Activated naive CD4-positive, alpha-beta T cell treated with anti-CD3 and anti-CD28 coated beads, Interleukin-2, amount 50 U/mL, for 24 hours (primary cell): Measurements from ENCODE around the gene G6PC3.

Experiments
- H3K27ac Mint-ChIP-seq: one replicate; pipeline ENCODE4 v1.8.0; 2021; ENCODE audit warnings: mild to moderate bottlenecking, mixed read lengths
- H3K27me3 Mint-ChIP-seq: one replicate; pipeline ENCODE4 v1.8.0; 2021; ENCODE audit warnings: mixed read lengths
- H3K36me3 Mint-ChIP-seq: one replicate; pipeline ENCODE4 v1.8.0; 2021; ENCODE audit warnings: mixed read lengths
- H3K4me1 Mint-ChIP-seq: one replicate; pipeline ENCODE4 v1.8.0; 2021; ENCODE audit warnings: mixed read lengths
- H3K4me3 Mint-ChIP-seq: one replicate; pipeline ENCODE4 v1.8.0; 2021; ENCODE audit warnings: mild to moderate bottlenecking, mixed read lengths
- H3K9me3 Mint-ChIP-seq: one replicate; pipeline ENCODE4 v1.8.0; 2021; ENCODE audit warnings: mixed read lengths

Gene G6PC3

DNA sequence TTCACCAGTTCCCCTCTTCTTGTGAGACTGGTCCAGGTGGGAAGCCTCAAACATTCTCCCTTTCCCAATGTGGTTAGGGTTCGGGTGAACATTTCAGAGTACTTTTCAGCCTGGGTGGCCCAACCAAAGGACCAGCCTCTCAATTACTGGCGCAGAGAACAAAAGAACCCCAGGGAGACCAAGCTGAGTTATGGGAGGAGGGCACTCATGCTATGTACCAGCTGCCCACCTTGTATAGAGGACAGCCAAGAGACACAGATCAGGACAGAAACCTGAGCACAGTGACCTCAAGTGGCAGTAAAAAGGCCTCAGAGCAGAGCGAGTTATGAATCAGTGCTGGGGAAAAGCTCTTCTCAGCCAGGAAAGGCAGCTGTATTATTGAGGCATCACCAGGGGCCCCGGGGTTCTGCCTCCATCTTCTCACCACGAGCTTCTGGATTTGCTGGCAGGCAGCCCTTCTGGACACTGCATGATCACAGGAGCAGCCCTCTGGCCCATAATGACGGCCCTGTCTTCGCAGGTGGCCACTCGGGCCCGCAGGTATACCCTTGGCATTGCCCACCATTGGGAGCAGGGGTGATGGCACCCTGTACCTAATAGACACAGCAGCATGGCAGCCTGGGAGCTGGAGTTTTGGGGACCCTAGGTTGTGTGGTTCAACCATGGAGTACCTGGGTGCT, 3.8 kb downstream of the G6PC3 start:
- Mint-ChIP-seq H3K4me1 (peaks cover 30% of the 10 kb centered on the region), H3K9me3 (no peaks in the 10 kb centered on the region), H3K27ac (no peak overlapping the region), H3K27me3 (no peaks in the 10 kb centered on the region), H3K36me3 (peaks cover 4% of the 10 kb centered on the region), H3K4me3 (no peak overlapping the region)

DNA sequence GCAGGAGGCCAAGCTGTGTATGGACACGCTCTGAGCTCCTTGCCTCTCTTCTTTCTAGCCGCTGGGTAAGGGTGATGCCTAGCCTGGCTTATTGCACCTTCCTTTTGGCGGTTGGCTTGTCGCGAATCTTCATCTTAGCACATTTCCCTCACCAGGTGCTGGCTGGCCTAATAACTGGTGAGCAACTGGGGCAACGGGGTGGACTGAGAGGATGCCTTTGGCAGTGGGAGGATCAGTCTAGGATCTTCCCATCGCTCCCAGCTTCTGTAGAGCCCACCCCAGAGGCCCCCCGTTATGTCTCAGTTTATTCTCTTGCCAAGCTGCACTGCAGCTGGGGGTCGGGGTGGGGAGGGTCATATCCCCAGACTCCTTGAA, 4.4 kb downstream of the G6PC3 start:
- Mint-ChIP-seq H3K4me1 (peaks cover 29% of the 10 kb centered on the region), H3K9me3 (no peaks in the 10 kb centered on the region), H3K27me3 (no peaks in the 10 kb centered on the region), H3K36me3 (peaks cover 4% of the 10 kb centered on the region), H3K27ac (no peak overlapping the region), H3K4me3 (no peak overlapping the region)

DNA sequence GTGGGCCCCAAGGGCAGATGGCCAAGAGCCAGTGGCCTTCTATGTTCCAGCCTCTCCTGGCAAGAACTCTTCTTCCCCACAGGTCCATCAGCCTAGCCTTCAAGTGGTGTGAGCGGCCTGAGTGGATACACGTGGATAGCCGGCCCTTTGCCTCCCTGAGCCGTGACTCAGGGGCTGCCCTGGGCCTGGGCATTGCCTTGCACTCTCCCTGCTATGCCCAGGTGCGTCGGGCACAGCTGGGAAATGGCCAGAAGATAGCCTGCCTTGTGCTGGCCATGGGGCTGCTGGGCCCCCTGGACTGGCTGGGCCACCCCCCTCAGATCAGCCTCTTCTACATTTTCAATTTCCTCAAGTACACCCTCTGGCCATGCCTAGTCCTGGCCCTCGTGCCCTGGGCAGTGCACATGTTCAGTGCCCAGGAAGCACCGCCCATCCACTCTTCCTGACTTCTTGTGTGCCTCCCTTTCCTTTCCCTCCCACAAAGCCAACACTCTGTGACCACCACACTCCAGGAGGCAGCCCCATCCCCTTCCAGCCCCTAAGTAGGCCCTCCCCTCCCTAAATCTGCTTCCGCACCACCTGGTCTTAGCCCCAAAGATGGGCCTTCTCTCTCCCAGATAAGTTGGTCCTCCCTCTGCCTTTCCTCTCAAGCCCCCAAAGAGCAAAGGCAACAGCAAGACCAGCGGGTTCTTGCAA, 5.2 kb downstream of the G6PC3 start:
- Mint-ChIP-seq H3K9me3 (no peaks in the 10 kb centered on the region), H3K27ac (no peak overlapping the region), H3K36me3 (peaks cover 5% of the 10 kb centered on the region), H3K27me3 (no peaks in the 10 kb centered on the region), H3K4me1 (peaks cover 22% of the 10 kb centered on the region), H3K4me3 (no peak overlapping the region)

DNA sequence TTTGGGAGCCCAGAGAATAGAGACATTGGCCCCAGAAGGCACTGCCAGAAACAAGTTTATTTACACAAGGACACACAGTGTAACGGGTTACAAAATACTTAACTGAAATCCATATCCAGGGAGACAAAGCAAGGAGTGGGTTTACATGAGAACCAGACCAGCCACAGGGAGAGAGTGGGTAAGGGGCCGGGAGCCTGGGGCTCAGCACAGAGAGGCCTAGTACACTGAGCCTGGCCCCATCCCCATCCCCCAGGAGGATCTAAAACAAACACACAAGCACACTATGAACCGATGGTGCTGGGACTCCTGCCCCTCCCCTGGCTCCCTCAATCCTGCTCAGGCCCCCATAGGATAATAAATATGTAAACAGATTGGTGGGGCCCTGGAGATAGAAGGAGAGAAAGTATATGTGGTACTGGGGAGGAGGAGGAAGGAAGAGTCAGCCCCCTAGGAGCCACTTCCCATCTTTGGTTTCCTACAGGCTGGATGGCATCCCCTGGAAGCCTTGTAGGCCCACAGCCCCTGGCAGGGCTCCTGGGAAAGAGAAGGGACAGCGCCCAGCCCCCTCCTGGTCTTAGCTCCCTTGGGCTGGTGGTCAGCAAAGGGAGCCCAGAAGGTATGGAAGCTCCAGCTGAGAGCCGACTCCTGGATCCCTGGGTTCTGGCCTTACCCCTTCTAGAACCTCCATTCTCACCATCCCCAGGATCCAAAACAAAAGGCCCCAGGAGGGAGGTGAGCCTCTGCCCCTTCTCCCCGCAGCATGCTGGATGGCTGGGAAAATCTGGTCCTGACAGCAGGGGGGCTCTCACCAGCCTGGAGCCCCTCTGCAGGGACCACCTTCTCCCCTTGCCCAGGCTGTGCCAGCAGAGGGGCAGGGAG, 6.4 kb downstream of the G6PC3 start:
- Mint-ChIP-seq H3K27me3 (no peaks in the 10 kb centered on the region), H3K4me3 (no peak overlapping the region), H3K27ac (peak overlapping the region; percentile 57), H3K4me1 (peaks cover 11% of the 10 kb centered on the region), H3K36me3 (peaks cover 5% of the 10 kb centered on the region), H3K9me3 (no peaks in the 10 kb centered on the region)

DNA sequence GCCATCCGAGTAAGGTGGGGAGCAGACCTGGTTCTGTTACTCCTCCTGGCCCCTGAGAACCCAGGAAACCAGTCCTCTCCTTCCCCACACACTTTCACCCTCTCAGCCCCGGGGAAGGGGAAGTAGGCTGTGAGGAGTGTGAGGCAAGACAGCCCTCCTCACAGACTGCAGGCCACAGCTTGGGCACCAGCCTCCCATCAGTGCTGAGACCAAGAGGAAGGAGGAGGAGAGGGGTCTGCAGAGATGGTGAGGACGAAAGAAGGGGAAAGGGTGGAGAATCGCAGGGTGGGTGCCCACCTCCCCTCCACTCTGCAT, 7.0 kb downstream of the G6PC3 start:
- Mint-ChIP-seq H3K36me3 (peaks cover 6% of the 10 kb centered on the region), H3K4me1 (peaks cover 8% of the 10 kb centered on the region), H3K4me3 (no peak overlapping the region), H3K27ac (no peak overlapping the region), H3K9me3 (no peaks in the 10 kb centered on the region), H3K27me3 (no peaks in the 10 kb centered on the region)

DNA sequence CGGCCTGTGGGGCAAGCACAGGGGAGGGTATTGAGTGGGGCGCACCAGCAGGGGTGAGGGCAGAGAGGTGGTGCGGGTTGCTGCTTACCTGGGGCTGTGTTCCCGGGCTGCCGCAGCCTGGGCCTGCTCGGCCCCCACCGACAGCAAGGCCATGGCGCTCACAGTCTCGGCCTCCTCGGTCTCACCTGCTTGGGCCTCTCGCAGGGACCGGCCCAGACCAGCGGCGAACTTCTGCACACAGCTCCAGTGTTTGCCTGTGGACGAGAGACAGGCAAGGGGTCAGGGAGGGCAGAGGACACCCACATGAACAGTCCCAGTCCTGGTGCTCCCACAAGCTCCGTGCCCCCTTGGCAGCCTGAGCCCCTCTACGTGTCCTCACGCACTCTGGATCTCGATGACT, 7.9 kb downstream of the G6PC3 start:
- Mint-ChIP-seq H3K4me3 (no peak overlapping the region), H3K27me3 (no peaks in the 10 kb centered on the region), H3K4me1 (peaks cover 4% of the 10 kb centered on the region), H3K36me3 (peaks cover 7% of the 10 kb centered on the region), H3K27ac (no peak overlapping the region), H3K9me3 (no peaks in the 10 kb centered on the region)

DNA sequence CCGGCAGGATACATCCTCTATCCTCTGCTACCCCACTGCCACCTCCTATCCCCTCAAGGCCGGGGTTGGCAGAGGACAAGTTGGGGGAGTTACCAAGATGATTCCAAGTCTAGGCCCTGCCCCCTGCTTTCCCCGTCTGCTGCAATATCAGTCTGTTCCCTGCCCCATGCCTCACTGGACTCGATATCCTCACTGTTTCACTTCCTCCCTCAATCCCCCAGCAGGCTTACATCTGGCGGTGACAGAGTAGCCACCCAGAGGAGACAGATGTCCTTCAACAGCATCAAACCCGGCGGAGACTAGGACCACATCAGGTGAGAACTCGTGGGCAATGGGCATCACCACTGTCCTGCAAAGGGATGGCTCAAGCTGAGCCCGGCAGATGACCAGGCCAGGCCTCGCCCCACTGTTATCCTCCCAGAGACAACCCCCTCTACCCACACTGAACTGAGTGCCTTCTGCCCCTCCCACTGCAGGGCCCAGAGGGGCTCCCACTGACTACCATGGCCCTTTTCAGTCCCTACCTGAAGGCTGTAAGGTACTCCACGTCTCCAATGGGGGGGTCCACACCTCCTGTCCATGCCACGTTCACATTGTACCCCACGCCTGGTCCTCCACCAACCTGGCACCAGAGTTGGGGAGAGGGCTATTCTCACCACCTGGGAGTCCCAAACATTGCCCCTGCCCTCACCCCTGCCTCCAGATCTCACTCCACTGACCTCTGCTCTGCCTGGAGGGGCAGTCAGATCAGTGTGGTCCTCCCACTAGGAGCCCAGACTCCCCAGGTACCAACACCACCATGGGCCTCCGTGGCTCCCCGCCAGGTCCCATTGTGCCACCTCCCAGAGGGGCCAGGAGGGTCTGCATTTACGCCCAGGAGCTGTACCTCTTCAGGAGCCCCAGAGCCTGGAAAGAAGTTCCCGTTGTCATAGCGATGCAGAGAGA, 9.6 kb downstream of the G6PC3 start:
- H3K27me3 Mint-ChIP-seq = no peaks in the 10 kb centered on the region
- no peak overlapping the region for H3K27ac Mint-ChIP-seq
- no peaks in the 10 kb centered on the region for H3K4me1 Mint-ChIP-seq
- H3K36me3 Mint-ChIP-seq = peaks cover 7% of the 10 kb centered on the region
- no peaks in the 10 kb centered on the region for H3K9me3 Mint-ChIP-seq
- no peak overlapping the region for H3K4me3 Mint-ChIP-seq

DNA sequence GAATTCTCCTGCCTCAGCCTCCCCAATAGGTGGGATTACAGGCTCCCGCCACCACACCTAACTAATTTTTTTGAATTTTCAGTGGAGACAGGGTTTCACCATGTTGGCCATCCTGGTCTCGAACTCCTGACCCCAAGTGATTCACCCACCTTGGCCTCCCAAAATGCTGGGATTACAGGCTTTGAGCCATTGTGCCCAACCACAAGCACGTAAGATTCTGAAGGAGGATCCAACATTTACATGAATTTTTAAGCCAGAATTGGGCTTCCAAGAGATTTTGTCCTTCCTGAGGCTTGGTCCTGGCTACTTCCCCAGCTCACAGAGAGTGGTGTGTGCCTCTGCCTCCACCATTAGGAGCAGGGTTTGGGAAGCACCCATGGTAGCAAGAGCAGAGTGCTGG, 11.1 kb downstream of the G6PC3 start:
- Mint-ChIP-seq H3K4me3 (no peak overlapping the region), H3K4me1 (no peaks in the 10 kb centered on the region), H3K27me3 (no peaks in the 10 kb centered on the region), H3K36me3 (peaks cover 7% of the 10 kb centered on the region), H3K9me3 (no peaks in the 10 kb centered on the region), H3K27ac (no peak overlapping the region)

DNA sequence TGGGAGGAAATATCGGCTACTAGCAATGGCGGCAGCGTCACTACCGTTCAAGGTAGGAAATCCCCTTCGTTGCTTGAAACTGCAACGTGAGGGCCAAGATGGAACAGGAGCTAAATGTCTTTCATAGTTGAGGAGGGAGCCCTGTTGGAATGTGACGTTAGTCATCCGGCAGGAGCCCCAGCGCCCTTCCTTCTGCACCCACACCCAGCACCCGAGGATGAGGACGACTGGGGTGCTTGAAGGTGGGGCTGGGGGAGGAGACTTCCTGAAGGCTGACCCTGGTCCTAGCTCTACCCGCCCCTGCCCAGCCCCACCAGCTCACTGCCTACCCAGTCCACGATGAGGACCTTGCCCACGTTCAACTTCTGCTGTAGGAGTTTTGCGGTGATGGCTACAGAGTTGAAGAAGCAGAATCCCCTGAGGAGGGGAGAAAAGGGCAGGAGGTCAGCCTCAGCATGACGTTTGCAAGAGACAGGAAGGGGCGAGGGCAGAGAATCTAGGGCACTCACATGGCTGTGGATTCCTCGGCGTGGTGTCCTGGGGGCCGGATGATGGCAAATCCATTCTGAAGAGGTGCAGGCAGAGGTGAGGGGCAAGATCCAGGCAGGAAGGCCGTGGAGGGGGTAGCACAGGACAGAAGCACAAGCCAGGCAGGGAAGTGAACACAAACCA, 11.9 kb downstream of the G6PC3 start:
- no peaks in the 10 kb centered on the region for H3K27me3 Mint-ChIP-seq
- no peak overlapping the region for H3K4me3 Mint-ChIP-seq
- H3K27ac Mint-ChIP-seq = peak overlapping the region; percentile 62
- peaks cover 7% of the 10 kb centered on the region for H3K36me3 Mint-ChIP-seq
- H3K4me1 Mint-ChIP-seq = peaks cover 6% of the 10 kb centered on the region
- no peaks in the 10 kb centered on the region for H3K9me3 Mint-ChIP-seq

DNA sequence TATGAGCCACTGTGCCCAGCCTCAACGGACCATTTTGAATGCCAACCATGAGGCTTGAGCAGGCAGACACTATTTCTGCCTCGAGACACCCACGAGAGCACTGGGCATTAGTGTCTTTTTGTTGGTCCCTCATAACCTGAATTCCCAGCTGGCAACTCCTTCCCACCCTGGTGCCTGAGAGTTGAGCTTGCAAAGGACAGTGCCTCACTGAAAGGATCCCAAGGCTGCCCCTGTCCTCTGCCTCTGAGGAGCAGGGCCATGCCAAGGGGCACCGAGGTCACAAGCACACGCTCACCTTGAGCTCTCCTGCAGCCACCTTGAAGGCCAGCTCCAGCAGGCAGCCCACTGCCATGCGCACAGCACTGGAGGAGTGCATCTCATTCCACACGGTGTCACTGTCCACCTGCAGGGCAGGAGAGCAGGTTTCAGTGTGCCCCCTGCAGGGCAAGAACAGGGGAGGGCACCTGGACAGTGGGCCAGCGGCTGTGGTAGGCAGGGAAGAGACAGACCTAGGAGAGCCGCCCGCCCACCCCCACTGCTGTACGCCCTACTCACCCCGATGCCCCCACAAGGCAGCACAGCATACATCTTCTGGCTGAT, 12.8 kb downstream of the G6PC3 start:
- Mint-ChIP-seq H3K4me1 (peaks cover 10% of the 10 kb centered on the region), H3K27me3 (no peaks in the 10 kb centered on the region), H3K27ac (no peak overlapping the region), H3K36me3 (peaks cover 6% of the 10 kb centered on the region), H3K9me3 (no peaks in the 10 kb centered on the region), H3K4me3 (no peak overlapping the region)

DNA sequence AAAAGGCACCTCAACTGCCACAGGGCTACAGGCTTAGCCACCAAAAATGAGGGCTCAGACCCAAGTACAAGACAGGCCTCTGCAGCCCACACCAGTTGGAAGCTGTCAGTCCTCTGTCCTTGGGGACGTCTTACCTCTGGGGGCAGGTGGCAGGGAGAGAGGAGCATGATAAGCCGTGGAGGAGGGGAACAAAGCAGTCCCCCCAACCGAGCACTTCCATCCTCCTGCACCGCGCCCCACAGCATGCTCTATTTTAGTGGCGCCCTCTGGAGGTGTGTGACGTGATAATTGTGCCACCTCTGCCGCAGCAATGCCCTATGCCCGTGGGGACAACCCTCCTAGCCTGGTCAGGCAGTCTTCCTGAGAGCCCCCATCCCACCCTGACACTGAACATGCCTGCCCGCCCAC, 13.6 kb downstream of the G6PC3 start:
- Mint-ChIP-seq H3K36me3 (peaks cover 7% of the 10 kb centered on the region), H3K4me1 (peaks cover 15% of the 10 kb centered on the region), H3K27me3 (no peaks in the 10 kb centered on the region), H3K9me3 (no peaks in the 10 kb centered on the region), H3K27ac (no peak overlapping the region), H3K4me3 (no peak overlapping the region)

DNA sequence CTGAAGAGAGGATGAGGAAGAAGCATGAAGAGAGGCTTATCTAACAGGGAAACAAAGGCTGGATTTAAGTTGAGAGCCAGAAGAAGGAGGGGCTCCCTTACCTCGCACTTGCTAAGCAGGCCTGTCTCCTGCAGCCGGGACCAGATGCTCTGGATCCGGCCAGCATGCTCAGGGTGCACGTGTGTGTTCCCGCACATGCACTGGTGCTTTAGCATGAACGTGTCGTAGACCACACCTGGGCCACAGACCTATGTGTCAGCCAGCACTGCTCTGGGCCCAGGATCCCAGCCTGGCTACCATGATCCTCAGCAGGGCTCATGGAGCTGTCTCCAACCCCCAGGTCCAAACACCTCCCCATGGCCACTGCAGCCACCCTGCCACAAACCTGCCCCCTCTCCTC, 14.4 kb downstream of the G6PC3 start:
- Mint-ChIP-seq H3K4me1 (peaks cover 15% of the 10 kb centered on the region), H3K9me3 (no peaks in the 10 kb centered on the region), H3K4me3 (no peak overlapping the region), H3K27me3 (no peaks in the 10 kb centered on the region), H3K27ac (no peak overlapping the region), H3K36me3 (peaks cover 6% of the 10 kb centered on the region)

DNA sequence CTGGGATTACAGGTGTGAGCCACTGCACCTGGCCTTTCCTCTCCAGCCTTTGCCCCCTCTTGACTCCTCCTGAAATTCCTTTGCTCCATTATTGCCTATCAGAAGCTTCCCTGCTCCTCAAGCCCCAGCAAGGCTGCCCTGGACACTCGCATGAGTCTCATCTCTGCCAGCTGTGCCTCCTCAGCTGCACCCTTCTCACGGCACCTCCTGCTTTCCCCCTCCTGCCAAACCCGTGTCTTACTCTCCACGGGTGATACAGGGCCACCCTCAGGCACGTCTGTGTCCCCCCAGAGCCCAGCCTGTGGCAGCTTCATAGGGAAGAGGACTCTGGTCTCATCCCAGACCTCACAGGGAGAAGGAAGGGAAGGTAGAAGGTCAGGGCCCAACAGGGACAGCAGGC, 15.4 kb downstream of the G6PC3 start:
- Mint-ChIP-seq H3K9me3 (no peaks in the 10 kb centered on the region), H3K4me1 (peaks cover 15% of the 10 kb centered on the region), H3K4me3 (no peak overlapping the region), H3K27me3 (no peaks in the 10 kb centered on the region), H3K36me3 (peaks cover 6% of the 10 kb centered on the region), H3K27ac (peak overlapping the region; percentile 68)

DNA sequence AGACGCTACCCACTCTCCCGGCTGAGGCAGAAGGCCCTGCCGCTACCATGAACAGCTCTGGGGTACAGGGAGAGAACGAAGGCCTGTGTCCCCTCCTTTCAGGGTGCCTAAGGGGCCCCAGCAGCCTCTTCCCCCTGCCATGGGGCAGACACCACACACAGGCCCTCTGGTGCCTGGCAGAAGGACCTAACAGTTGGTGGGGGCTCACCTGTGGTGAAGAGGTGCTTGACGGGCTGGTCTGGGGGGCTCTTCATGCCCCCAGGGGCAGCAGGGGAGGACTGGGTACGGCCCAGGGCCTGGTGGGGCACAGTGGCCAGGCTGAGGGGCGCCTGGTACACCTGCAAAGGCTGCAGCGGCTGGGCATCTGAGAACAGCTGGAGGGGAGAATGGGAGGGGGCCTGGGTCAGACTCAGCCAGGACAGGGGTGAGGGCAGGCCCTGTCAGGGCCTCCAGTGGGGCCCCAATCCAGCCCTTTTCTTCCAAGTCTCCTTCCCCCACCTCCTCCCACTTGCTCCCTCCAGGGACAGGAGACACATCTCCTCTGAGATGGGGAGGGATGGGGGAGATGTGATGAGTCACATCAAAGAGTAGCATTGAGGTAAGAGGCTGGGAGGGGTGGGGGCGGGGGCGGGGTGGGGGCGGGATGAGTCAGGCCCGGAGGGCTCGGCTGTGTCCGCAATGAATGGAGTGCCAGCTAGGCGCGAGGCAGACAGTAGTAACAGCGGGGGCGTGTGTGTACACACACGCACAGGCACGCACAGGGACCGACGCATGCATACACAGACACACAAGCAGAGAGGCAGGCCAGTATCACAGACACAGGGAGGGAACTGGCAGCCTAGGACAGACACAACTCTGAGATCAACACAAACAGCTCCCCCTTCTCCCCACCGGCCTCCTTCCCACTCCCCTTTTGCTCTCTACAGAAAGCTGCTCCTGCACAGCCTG, 16.1 kb downstream of the G6PC3 start:
- Mint-ChIP-seq H3K4me1 (peaks cover 15% of the 10 kb centered on the region), H3K27me3 (no peaks in the 10 kb centered on the region), H3K27ac (peak overlapping the region; percentile 71), H3K4me3 (peak overlapping the region; percentile 24), H3K36me3 (peaks cover 8% of the 10 kb centered on the region), H3K9me3 (no peaks in the 10 kb centered on the region)
